CD14-positive monocyte (primary cell): ENCODE data around the gene STRIP2. TPM values are rescaled to one million over a fixed set of nuclear protein-coding genes. Genes with fewer than 3 reads are reported as not detected.

Experiments
- DNase-seq, 3 donors: peaks; one replicate each; pipeline ENCODE4 v3.0.0-alpha.2; 2011 to 2022
- H2AFZ ChIP-seq: 2 replicates; pipeline ENCODE4 v1.6.0; 2012; ENCODE audit warnings: mild to moderate bottlenecking, low read depth, low read length, inconsistent platforms; ENCODE audit not compliant: insufficient read depth, poor library complexity, severe bottlenecking
- H3K27ac ChIP-seq, 2 donors: 1 replicate in 1 of 2; 2 replicates in 1 of 2; pipeline ENCODE4 v1.5.1; 2012 to 2013; ENCODE audit warnings: low read length in 2 of 2, control low read depth in 1 of 2, inconsistent platforms in 1 of 2, low read depth in 1 of 2, mild to moderate bottlenecking in 1 of 2
- H3K27me3 ChIP-seq, 2 donors: one replicate each; pipeline versions ENCODE4 v1.6.0 to v1.6.1; 2011 to 2013; ENCODE audit warnings: low read length in 2 of 2; ENCODE audit not compliant: control insufficient read depth in 2 of 2, insufficient read depth in 2 of 2
- H3K36me3 ChIP-seq, 2 donors: replicated peaks in 1 of 2; 1 replicate in 1 of 2; 2 replicates in 1 of 2; pipeline versions ENCODE4 v1.5.1 to v1.6.1; 2012 to 2013; ENCODE audit warnings: low read length in 2 of 2, control low read depth in 1 of 2, inconsistent platforms in 1 of 2, mild to moderate bottlenecking in 1 of 2; ENCODE audit not compliant: insufficient read depth in 2 of 2, control insufficient read depth in 1 of 2
- H3K4me1 ChIP-seq, 2 donors: 1 replicate in 1 of 2; 2 replicates in 1 of 2; pipeline versions ENCODE4 v1.5.1 to v1.6.1; 2012 to 2013; ENCODE audit warnings: low read length in 2 of 2, control low read depth in 1 of 2, inconsistent platforms in 1 of 2, mild to moderate bottlenecking in 1 of 2, moderate library complexity in 1 of 2; ENCODE audit not compliant: insufficient read depth in 2 of 2, control insufficient read depth in 1 of 2
- H3K4me2 ChIP-seq: replicated peaks from 2 replicates; pipeline ENCODE3; 2012; ENCODE audit warnings: low read length, moderate library complexity, mild to moderate bottlenecking; ENCODE audit not compliant: poor library complexity, severe bottlenecking; ENCODE audit errors: extremely low read depth
- H3K4me3 ChIP-seq, 3 experiments: fragments of 200-600 bp in 1 of 3; sonication (generic) in 1 of 3; replicated peaks in 1 of 3; 1 replicate in 2 of 3; 2 replicates in 1 of 3; pipeline ENCODE4 v1.5.1; 2011 to 2013; ENCODE audit warnings: low read length in 3 of 3, mild to moderate bottlenecking in 3 of 3, control low read depth in 2 of 3, low read depth in 2 of 3, inconsistent platforms in 1 of 3, moderate library complexity in 1 of 3
- H3K79me2 ChIP-seq: 2 replicates; pipeline ENCODE4 v1.6.0; 2012; ENCODE audit warnings: mild to moderate bottlenecking, control low read depth, inconsistent platforms, low read length, moderate library complexity; ENCODE audit not compliant: insufficient read depth
- H3K9ac ChIP-seq: 2 replicates; pipeline ENCODE4 v1.6.0; 2017; ENCODE audit warnings: low read length, mild to moderate bottlenecking; ENCODE audit not compliant: insufficient read depth, poor library complexity, severe bottlenecking
- H3K9me3 ChIP-seq, 2 donors: replicated peaks in 1 of 2; 1 replicate in 1 of 2; 2 replicates in 1 of 2; pipeline versions ENCODE4 v1.5.1 to v1.6.1; 2012 to 2013; ENCODE audit warnings: low read length in 2 of 2, control low read depth in 1 of 2; ENCODE audit not compliant: control insufficient read depth in 1 of 2, insufficient read depth in 1 of 2
- H4K20me1 ChIP-seq: 2 replicates; pipeline ENCODE4 v1.6.0; 2012; ENCODE audit warnings: mild to moderate bottlenecking, low read length, control low read depth, moderate library complexity; ENCODE audit not compliant: insufficient read depth
- H3K27ac Mint-ChIP-seq, 7 donors: one replicate each; pipeline ENCODE4 v1.8.0; 2020; ENCODE audit warnings: mild to moderate bottlenecking in 7 of 7, mixed read lengths in 7 of 7, moderate library complexity in 6 of 7, inconsistent platforms in 2 of 7
- H3K27me3 Mint-ChIP-seq, 3 donors: one replicate each; pipeline ENCODE4 v1.8.0; 2021 to 2022; ENCODE audit warnings: low read depth in 3 of 3, mild to moderate bottlenecking in 3 of 3, mixed read lengths in 3 of 3, moderate library complexity in 3 of 3, inconsistent platforms in 1 of 3
- H3K36me3 Mint-ChIP-seq, 2 donors: one replicate each; pipeline ENCODE4 v1.8.0; 2020; ENCODE audit warnings: mixed read lengths in 2 of 2, inconsistent platforms in 1 of 2, mild to moderate bottlenecking in 1 of 2
- H3K4me1 Mint-ChIP-seq: one replicate; pipeline ENCODE4 v1.8.0; 2020; ENCODE audit warnings: mild to moderate bottlenecking, mixed read lengths
- H3K4me3 Mint-ChIP-seq, 2 donors: one replicate each; pipeline ENCODE4 v1.8.0; 2020; ENCODE audit warnings: mild to moderate bottlenecking in 2 of 2, mixed read lengths in 2 of 2, moderate library complexity in 1 of 2
- H3K9me3 Mint-ChIP-seq, 7 donors: one replicate each; pipeline ENCODE4 v1.8.0; 2020 to 2022; ENCODE audit warnings: mixed read lengths in 7 of 7, mild to moderate bottlenecking in 6 of 7, moderate library complexity in 6 of 7, inconsistent platforms in 2 of 7
- CTCF ChIP-seq: fragments of 200-600 bp; IDR thresholded peaks from one replicate; pipeline ENCODE4 v1.8.0; 2022; ENCODE audit warnings: antibody characterized with exemption, mild to moderate bottlenecking
- WGBS: methylation state at CpG from one replicate; pipeline ENCODE4 v1.1.5; 2013; ENCODE audit warnings: missing lambda C conversion rate; ENCODE audit not compliant: insufficient coverage; 5-methylcytosine and 5-hydroxymethylcytosine counted together
- intact Hi-C, 2 donors: fragments of 100-400 bp; cut with micrococcal nuclease; formaldehyde crosslinking; loops; one replicate each; pipeline versions ENCODE4 v1.15.0 to v1.15.1; 2023
- polyA plus RNA-seq, 3 donors: library from polyadenylated mRNA; depleted of rRNA in 1 of 3; unstranded in 2 of 3; stranded (reverse) in 1 of 3; fragments of 300-500 nt in 2 of 3; fragments of >200 nt in 1 of 3; fragmentation: Illumina TruSeq in 2 of 3; gene quantifications; 1 replicate in 2 of 3; 2 replicates in 1 of 3; pipeline ENCODE4 v1.2.3, GENCODE V29; 2012 to 2021

Gene STRIP2
- polyA plus RNA-seq, 3 donors = 0.11 to 0.12 TPM; not detected in 1

DNA sequence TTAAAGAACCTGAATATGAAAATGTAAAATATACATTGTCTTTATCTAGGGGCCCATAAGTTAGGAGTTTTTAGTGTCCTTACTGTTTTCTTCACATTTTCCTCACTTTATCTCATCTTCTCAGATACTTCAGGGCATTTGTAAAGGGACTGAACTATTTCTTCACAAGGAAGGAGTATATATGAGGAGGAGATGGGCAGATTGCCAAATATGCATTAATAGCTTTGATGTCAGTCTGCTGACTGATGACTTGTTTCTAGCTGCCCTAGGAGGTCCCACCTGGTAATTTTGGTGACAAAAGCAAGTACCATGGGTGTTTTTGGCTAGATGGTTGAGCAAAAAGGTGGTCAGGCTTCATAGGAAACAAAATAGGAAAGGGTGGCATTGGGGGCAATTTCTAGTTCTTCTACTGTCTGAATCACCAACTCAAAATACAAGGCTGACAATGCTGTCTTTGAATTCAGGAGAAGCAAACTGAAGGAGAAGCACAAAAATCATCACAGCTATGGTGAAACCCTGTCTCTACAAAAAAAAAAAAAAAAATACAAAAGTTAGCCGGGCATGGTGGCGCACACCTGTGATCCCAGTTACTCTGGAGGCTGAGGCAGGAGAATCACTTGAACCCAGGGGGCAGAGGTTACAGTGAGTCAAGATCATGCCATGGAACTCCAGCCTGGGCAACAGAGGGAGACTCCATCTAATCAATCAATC, 10.4 kb upstream of the STRIP2 start:
- no peaks in the 10 kb centered on the region for H3K9me3 ChIP-seq
- Mint-ChIP-seq H3K36me3 (peaks cover 50 to 57% of the 10 kb centered on the region in 2 donors), H3K4me3 (no peak overlapping the region), H3K4me1 (peaks cover 12% of the 10 kb centered on the region), H3K27me3 (no peaks in the 10 kb centered on the region), H3K27ac (peak overlapping the region in 1 of 7 donors; percentile 81), H3K9me3 (no peaks in the 10 kb centered on the region)
- H3K9ac ChIP-seq = no peak overlapping the region
- no peak overlapping the region for H3K27ac ChIP-seq
- TF ChIP-seq CTCF = no peak
- WGBS = 100% methylated on average over 2 of the region's 2 CpGs
- peaks cover 30 to 67% of the 10 kb centered on the region in 2 donors for H3K36me3 ChIP-seq
- intact Hi-C loops = no loop called here
- H4K20me1 ChIP-seq = no peaks in the 10 kb centered on the region
- DNase-seq = no peak
- H3K4me3 ChIP-seq = no peak overlapping the region
- H3K4me2 ChIP-seq = no peak overlapping the region
- H2AFZ ChIP-seq = no peak overlapping the region
- no peaks in the 10 kb centered on the region for H3K79me2 ChIP-seq
- H3K4me1 ChIP-seq = no peaks in the 10 kb centered on the region
- no peaks in the 10 kb centered on the region for H3K27me3 ChIP-seq

GRCh38 chr7:129426482-129426881, 7.8 kb upstream of the STRIP2 start:
- H3K9me3 Mint-ChIP-seq = no peaks in the 10 kb centered on the region
- intact Hi-C loops = no loop called here
- no peak overlapping the region for H3K27ac ChIP-seq
- H3K79me2 ChIP-seq = no peaks in the 10 kb centered on the region
- H3K9me3 ChIP-seq = no peaks in the 10 kb centered on the region
- no peak for TF ChIP-seq CTCF
- H3K36me3 ChIP-seq = peaks cover 29 to 60% of the 10 kb centered on the region in 2 donors
- H2AFZ ChIP-seq = no peak overlapping the region
- peaks cover 0 to 2% (median 0%) of the 10 kb centered on the region in 3 donors for H3K27me3 Mint-ChIP-seq
- H3K36me3 Mint-ChIP-seq = peaks cover 47 to 53% of the 10 kb centered on the region in 2 donors
- no peak for DNase-seq
- H3K27ac Mint-ChIP-seq = no peak overlapping the region
- no peaks in the 10 kb centered on the region for H3K4me1 ChIP-seq
- no peaks in the 10 kb centered on the region for H4K20me1 ChIP-seq
- H3K4me1 Mint-ChIP-seq = peaks cover 12% of the 10 kb centered on the region
- no peak overlapping the region for H3K4me3 ChIP-seq
- H3K4me3 Mint-ChIP-seq = no peak overlapping the region
- no peaks in the 10 kb centered on the region for H3K27me3 ChIP-seq
- H3K4me2 ChIP-seq = no peak overlapping the region
- H3K9ac ChIP-seq = no peak overlapping the region
